AG08395 (cell line): ENCODE data around the gene TBX10.
"Not testable (repeated sequence)": the region's sequence is repeated elsewhere in the genome, so short reads cannot be mapped to it uniquely, and the experiment has no call there.

Experiments used
- DNase-seq: peaks from one replicate; pipeline ENCODE4 v3.0.0; 2012; ENCODE audit warnings: mixed read lengths, low spot score

Gene TBX10

DNA sequence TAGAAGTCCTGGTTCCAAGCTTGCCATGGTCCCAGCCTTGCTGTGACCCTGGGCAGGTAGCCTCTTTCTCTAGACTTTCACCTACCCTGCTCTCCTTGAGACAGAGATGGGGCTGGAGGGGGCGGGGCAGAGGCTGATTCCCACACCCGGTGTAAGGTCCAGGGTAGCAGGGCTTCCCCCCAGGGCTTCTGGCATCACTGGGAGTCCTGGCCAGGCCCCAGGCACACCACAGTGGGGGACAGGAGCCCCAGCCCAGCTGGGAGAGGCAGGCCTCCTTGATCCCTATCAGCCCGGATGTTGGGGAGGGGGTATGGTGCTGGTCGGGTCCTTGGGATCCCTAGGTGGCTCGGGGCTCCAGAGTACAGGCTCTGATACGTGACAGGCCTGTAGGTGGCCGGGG, 8.2 kb downstream of the TBX10 start:
- DNase-seq, result no peak

- DNase-seq, result no peak
These were observed 8.6 kb downstream of the TBX10 start for GRCh38 chr11:67630943-67631331.

DNA sequence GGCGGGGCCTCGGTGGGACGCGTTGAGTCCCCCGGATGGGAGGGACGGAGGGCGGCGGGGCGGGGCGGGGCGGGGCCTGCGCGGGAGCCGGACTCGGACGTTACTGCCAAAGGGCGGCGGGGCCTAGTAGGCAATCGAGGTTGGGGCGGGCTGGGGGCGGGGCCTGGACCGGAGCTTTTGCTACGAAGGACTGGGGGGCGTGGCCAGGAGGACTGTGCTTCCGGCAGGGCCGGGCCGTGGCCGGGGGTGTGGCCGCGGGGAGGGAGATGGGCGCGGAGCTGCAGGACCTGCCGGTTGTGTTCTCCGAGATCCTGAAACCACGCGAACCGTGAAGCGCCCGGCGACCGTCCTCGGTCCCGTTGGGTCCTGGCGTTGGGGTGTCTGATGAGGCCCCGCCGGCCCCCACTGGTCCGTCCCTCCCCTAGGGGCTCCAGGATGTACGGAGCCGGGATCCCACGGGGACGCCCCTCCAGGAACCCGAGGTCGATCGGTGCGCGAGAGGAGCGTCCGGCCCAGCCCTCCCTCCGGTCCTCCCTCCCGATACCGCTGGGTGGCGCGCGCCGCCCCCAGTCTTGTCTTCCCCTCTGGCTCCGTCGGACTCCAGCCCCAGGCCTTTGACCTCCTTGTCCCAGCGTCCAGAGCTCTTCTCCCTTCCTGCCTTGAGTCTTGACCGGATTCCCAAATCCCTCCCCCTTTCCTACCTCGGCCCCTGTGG, 9.2 kb downstream of the TBX10 start:
- peak; percentile 99 for DNase-seq

- peak; percentile 83 for DNase-seq
These were observed 10.0 kb downstream of the TBX10 start, which contains the start of gene NUDT8 for GRCh38 chr11:67629386-67630227. NUDT8 (minus strand) TSS chr11:67629937; CDS start chr11:67629911, 26 bp downstream.

GRCh38 chr11:67628710-67629385, 10.7 kb downstream of the TBX10 start:
- no peak for DNase-seq

DNA sequence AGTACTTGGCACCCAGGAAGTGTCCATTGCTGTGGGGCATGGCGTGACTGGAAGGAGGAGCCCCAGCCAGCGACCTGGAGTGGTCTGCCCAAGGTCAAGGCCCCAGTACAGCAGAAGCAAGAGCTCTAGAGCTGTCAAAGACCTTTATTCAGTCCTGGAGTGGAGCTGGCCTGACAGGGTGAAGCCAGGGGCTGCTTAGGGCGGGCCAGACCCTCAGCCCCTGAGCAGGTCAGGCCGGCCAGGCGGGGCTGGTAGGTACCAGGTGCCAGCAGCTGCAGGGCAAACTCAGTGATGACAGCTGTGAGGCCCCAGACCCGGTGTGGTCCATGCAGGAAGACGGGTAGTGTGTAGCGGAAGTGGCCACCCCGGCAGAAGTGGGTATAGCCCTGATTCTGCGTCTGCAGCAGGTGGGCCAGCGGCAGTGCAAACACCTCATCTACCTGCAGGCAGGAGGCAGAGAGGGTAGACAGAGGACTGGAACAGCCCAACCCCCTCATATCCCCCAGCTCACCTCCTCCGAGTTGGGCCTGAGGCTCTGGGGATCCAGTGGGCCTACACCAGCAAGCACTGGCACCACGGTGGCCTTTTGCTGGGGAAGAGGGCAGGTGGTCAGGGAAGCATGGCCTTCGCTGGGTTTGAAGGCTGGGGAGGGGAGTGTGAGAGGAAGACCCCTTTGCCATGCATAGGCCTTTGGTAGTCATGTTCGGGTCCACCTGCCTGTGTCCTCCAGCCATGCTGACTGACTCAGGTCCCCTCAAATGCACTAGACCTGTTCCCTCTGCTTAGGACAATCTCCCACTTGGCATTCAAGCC, 11.5 kb downstream of the TBX10 start:
- DNase-seq, result no peak

GRCh38 chr11:67627441-67627811, 12.1 kb downstream of the TBX10 start:
- no peak for DNase-seq

- no peak for DNase-seq
These were observed 12.6 kb downstream of the TBX10 start for GRCh38 chr11:67626970-67627369.

GRCh38 chr11:67626131-67626833, 13.3 kb downstream of the TBX10 start:
- not testable (repeated sequence) for DNase-seq

DNA sequence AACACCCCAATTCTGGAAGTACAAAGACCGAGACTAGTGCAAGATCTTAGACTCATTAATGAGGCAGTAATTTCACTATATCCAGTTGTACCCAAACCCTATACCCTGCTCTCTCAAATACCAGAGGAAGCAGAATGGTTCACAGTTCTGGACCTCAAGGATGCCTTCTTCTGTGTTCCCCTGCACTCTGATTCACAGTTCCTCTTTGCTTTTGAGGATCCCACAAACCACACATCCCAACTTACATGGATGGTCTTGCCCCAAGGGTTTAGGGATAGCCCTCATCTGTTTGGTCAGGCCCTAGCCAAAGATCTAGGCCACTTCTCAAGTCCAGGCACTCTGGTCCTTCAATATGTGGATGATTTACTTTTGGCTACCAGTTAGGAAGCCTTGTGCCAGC, 15.8 kb downstream of the TBX10 start:
- DNase-seq, result not testable (repeated sequence)

GRCh38 chr11:67622905-67623304, 16.7 kb downstream of the TBX10 start:
- not testable (repeated sequence) for DNase-seq

- DNase-seq, result not testable (repeated sequence)
These were observed 17.6 kb downstream of the TBX10 start for GRCh38 chr11:67621928-67622327.

DNA sequence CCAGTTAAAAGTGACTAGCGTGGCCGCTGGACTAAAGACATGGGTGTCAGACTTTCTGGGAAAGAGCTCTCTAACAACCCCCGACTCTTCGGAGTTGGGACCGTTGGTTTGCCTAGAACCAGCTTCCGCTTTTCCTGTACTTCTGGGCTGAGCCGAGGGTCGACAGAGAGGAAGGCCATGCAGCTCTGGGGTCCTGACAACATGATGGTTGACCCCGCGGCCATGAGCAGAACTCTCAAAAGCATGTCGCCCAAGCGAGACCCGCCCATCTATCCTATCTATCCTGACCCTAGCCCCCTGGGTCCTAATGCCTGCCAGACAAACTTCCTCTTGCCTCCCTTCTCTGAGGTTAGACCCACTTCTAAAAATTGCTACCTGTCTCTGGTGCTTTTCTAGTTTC, 18.9 kb downstream of the TBX10 start:
- DNase-seq, result not testable (repeated sequence)

DNA sequence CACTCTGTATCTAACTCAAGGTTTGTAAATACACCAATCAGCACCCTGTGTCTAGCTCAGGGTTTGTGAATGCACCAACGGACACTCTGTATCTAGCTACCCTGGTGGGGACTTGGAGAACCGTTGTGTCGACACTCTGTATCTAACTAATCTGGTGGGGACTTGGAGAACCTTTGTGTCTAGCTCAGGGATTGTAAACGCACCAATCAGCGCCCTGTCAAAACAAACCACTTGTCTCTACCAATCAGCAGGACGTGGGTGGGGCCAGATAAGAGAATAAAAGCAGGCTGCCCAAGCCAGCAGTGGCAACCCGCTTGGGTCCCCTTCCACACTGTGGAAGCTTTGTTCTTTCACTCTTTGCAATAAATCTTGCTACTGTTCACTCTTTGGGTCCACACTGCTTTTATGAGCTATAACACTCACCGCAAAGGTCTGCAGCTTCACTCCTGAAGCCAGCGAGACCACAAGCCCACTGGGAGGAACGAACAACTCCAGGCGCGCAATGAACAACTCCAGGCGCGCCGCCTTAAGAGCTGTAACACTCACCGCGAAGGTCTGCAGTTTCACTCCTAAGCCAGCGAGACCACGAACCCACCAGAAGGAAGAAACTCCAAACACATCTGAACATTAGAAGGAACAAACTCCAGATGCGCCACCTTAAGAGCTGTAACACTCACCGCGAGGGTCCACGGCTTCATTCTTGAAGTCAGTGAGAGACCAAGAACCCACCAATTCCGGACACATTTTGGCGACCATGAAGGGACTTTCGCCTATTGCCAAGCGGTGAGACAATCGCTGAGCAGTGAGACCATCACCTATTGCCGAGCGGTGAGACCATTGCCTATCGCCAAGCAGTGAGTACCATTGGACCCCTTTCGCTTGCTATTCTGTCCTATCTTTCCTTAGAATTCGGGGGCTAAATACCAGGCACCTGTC, 19.6 kb downstream of the TBX10 start:
- not testable (repeated sequence) for DNase-seq

GRCh38 chr11:67618901-67619659, 20.5 kb downstream of the TBX10 start:
- DNase-seq, result not testable (repeated sequence)

- no peak for DNase-seq
These were observed 22.2 kb downstream of the TBX10 start for GRCh38 chr11:67617243-67617953.

GRCh38 chr11:67616431-67617242, 22.9 kb downstream of the TBX10 start:
- no peak for DNase-seq
